Chondrocyte (in vitro differentiated cells): ENCODE measurements around the gene SMG6. TPM values are rescaled to one million over a fixed set of nuclear protein-coding genes. Genes with fewer than 3 reads are reported as not detected.

Experiments used
- DNase-seq: peaks from one replicate; pipeline ENCODE4 v3.0.0; 2021; ENCODE audit warnings: mixed read lengths, low spot score
- H3K27ac Mint-ChIP-seq: one replicate; pipeline ENCODE4 v1.8.0; 2021; ENCODE audit warnings: mild to moderate bottlenecking, moderate library complexity, mixed read lengths; ENCODE audit not compliant: unreplicated experiment
- H3K27me3 Mint-ChIP-seq: 2 replicates; pipeline ENCODE4 v1.8.0; 2021; ENCODE audit warnings: low read depth, mixed read lengths
- H3K36me3 Mint-ChIP-seq: 2 replicates; pipeline ENCODE4 v1.8.0; 2021; ENCODE audit warnings: low read depth, mixed read lengths
- H3K4me1 Mint-ChIP-seq: 2 replicates; pipeline ENCODE4 v1.8.0; 2021; ENCODE audit warnings: low read depth, mild to moderate bottlenecking, mixed read lengths
- H3K4me3 Mint-ChIP-seq: one replicate; pipeline ENCODE4 v1.8.0; 2021; ENCODE audit warnings: mild to moderate bottlenecking, moderate library complexity, mixed read lengths; ENCODE audit not compliant: unreplicated experiment
- H3K9me3 Mint-ChIP-seq: 2 replicates; pipeline ENCODE4 v1.8.0; 2021; ENCODE audit warnings: low read depth, mixed read lengths
- CTCF ChIP-seq: fragments of 200-600 bp; sonication (generic); IDR thresholded peaks from 2 replicates; pipeline ENCODE4 v1.5.0; 2021; ENCODE audit warnings: antibody characterized with exemption, mild to moderate bottlenecking, moderate library complexity
- total RNA-seq: library from RNA; stranded (reverse); gene quantifications from 3 replicates; pipeline ENCODE4 v1.2.1, GENCODE V29; 2021

Gene SMG6
- total RNA-seq, 1 donor from 2014 or later: 33.6 TPM

- Mint-ChIP-seq H3K4me3 (no peak overlapping the region), H3K27me3 (no peaks in the 10 kb centered on the region), H3K27ac (no peak overlapping the region), H3K9me3 (no peaks in the 10 kb centered on the region), H3K4me1 (peaks cover 36% of the 10 kb centered on the region), H3K36me3 (peaks cover 19% of the 10 kb centered on the region)
- TF ChIP-seq CTCF: no peak
- DNase-seq: no peak
Measured at GRCh38 chr17:2155573-2155972, 148.0 kb downstream of the SMG6 start.

GRCh38 chr17:2151358-2152033 is 152.1 kb downstream of the SMG6 start:
- Mint-ChIP-seq H3K27ac (no peak overlapping the region), H3K36me3 (peaks cover 24% of the 10 kb centered on the region), H3K27me3 (no peaks in the 10 kb centered on the region), H3K4me1 (peaks cover 10% of the 10 kb centered on the region), H3K4me3 (no peak overlapping the region), H3K9me3 (no peaks in the 10 kb centered on the region)
- TF ChIP-seq CTCF: no peak
- no peak for DNase-seq

- H3K4me1 Mint-ChIP-seq: peaks cover 10% of the 10 kb centered on the region
- TF ChIP-seq CTCF: no peak
- DNase-seq: no peak
- no peak overlapping the region for H3K4me3 Mint-ChIP-seq
- no peaks in the 10 kb centered on the region for H3K9me3 Mint-ChIP-seq
- H3K36me3 Mint-ChIP-seq: peaks cover 24% of the 10 kb centered on the region
- no peak overlapping the region for H3K27ac Mint-ChIP-seq
- H3K27me3 Mint-ChIP-seq: no peaks in the 10 kb centered on the region
Measured at GRCh38 chr17:2150806-2151205, 152.8 kb downstream of the SMG6 start.

GRCh38 chr17:2149934-2150333 is 153.7 kb downstream of the SMG6 start:
- TF ChIP-seq CTCF: no peak
- no peak overlapping the region for H3K27ac Mint-ChIP-seq
- H3K27me3 Mint-ChIP-seq: no peaks in the 10 kb centered on the region
- no peak for DNase-seq
- peaks cover 20% of the 10 kb centered on the region for H3K36me3 Mint-ChIP-seq
- no peak overlapping the region for H3K4me3 Mint-ChIP-seq
- peaks cover 10% of the 10 kb centered on the region for H3K4me1 Mint-ChIP-seq
- no peaks in the 10 kb centered on the region for H3K9me3 Mint-ChIP-seq

- no peak overlapping the region for H3K27ac Mint-ChIP-seq
- DNase-seq: no peak
- H3K27me3 Mint-ChIP-seq: no peaks in the 10 kb centered on the region
- H3K9me3 Mint-ChIP-seq: no peaks in the 10 kb centered on the region
- H3K4me1 Mint-ChIP-seq: peaks cover 2% of the 10 kb centered on the region
- TF ChIP-seq CTCF: no peak
- no peak overlapping the region for H3K4me3 Mint-ChIP-seq
- H3K36me3 Mint-ChIP-seq: peaks cover 9% of the 10 kb centered on the region
Measured at GRCh38 chr17:2146132-2146871, 157.3 kb downstream of the SMG6 start.
